Keratinocyte (primary cell): ENCODE data around the gene HOXC4. TPM values are rescaled to one million over a fixed set of nuclear protein-coding genes. Genes with fewer than 3 reads are reported as not detected.

Experiments used
- DNase-seq: peaks from one replicate; pipeline ENCODE4 v3.0.0-alpha.2; 2011; ENCODE audit warnings: low read depth, missing footprints, low spot score
- FAIRE-seq: peaks from 2 replicates; lab custom pipeline; 2011; peaks lifted over from hg19 to GRCh38; lab: Jason Lieb, UNC
- H2AFZ ChIP-seq: 2 replicates; pipeline ENCODE4 v1.6.0; 2012; ENCODE audit warnings: low read length, control low read depth, inconsistent platforms; ENCODE audit not compliant: control insufficient read depth
- H3K27ac ChIP-seq: 2 replicates; pipeline ENCODE4 v1.5.1; 2011; ENCODE audit warnings: low read length; ENCODE audit not compliant: control insufficient read depth, insufficient read depth
- H3K27me3 ChIP-seq: 3 replicates; pipeline ENCODE4 v1.6.0; 2011; ENCODE audit warnings: low read length; ENCODE audit not compliant: control insufficient read depth, insufficient read depth; ENCODE audit errors: extremely low read depth
- H3K36me3 ChIP-seq, 2 experiments: 2 replicates in 1 of 2; 3 replicates in 1 of 2; pipeline ENCODE4 v1.5.1; 2011; ENCODE audit warnings: low read length in 2 of 2, mild to moderate bottlenecking in 1 of 2; ENCODE audit not compliant: control insufficient read depth in 2 of 2, insufficient read depth in 2 of 2; ENCODE audit errors: extremely low read depth in 1 of 2
- H3K4me1 ChIP-seq: 3 replicates; pipeline ENCODE4 v1.5.1; 2011; ENCODE audit warnings: low read length; ENCODE audit not compliant: control insufficient read depth, insufficient read depth; ENCODE audit errors: extremely low read depth
- H3K4me2 ChIP-seq: 3 replicates; pipeline ENCODE4 v1.6.0; 2011; ENCODE audit warnings: low read depth, low read length; ENCODE audit not compliant: control insufficient read depth, insufficient read depth; ENCODE audit errors: extremely low read depth
- H3K4me3 ChIP-seq, 3 experiments: fragments of 200-600 bp in 1 of 3; sonication (generic) in 1 of 3; 2 replicates in 2 of 3; 3 replicates in 1 of 3; pipeline ENCODE4 v1.5.1; 2011 to 2016; ENCODE audit warnings: low read length in 3 of 3, mild to moderate bottlenecking in 3 of 3, control low read depth in 2 of 3, inconsistent platforms in 1 of 3, low read depth in 1 of 3, mixed read lengths in 1 of 3, mixed run types in 1 of 3, moderate library complexity in 1 of 3; ENCODE audit not compliant: control insufficient read depth in 2 of 3, insufficient read depth in 2 of 3; ENCODE audit errors: extremely low read depth in 1 of 3
- H3K79me2 ChIP-seq: 2 replicates; pipeline ENCODE4 v1.6.0; 2012; ENCODE audit warnings: low read length; ENCODE audit not compliant: control insufficient read depth, insufficient read depth
- H3K9ac ChIP-seq: 3 replicates; pipeline ENCODE4 v1.6.0; 2011; ENCODE audit warnings: low read length; ENCODE audit not compliant: control insufficient read depth, insufficient read depth; ENCODE audit errors: extremely low read depth
- H3K9me1 ChIP-seq: 3 replicates; pipeline ENCODE4 v1.6.0; 2011; ENCODE audit warnings: low read length; ENCODE audit not compliant: control insufficient read depth, insufficient read depth; ENCODE audit errors: extremely low read depth
- H3K9me3 ChIP-seq: 2 replicates; pipeline ENCODE4 v1.5.1; 2012; ENCODE audit warnings: low read depth, low read length; ENCODE audit not compliant: control insufficient read depth
- H4K20me1 ChIP-seq: 3 replicates; pipeline ENCODE4 v1.6.0; 2011; ENCODE audit warnings: low read length; ENCODE audit not compliant: control insufficient read depth, insufficient read depth; ENCODE audit errors: extremely low read depth
- EZH2 ChIP-seq: IDR thresholded peaks from one replicate; pipeline ENCODE4 v1.6.1; 2012; ENCODE audit warnings: inconsistent platforms, mild to moderate bottlenecking, low read length, moderate library complexity
- dilution Hi-C: fragments of 300-500 bp; cut with MboI; formaldehyde crosslinking; loops from one replicate; pipeline ENCODE4 v1.7.0; 2020; ENCODE audit warnings: low sequenced_read_pairs; ENCODE audit not compliant: extremely low pct_ligation_motif_present
- polyA minus RNA-seq, 3 experiments: library from RNA; depleted of rRNA, polyadenylated mRNA; stranded (reverse); fragments of >200 nt; gene quantifications; 1 replicate in 1 of 3; 2 replicates in 1 of 3; 3 replicates in 1 of 3; pipeline ENCODE4 v1.2.3, GENCODE V29; 2011
- polyA plus RNA-seq, 5 experiments: library from polyadenylated mRNA; depleted of rRNA in 3 of 5; stranded (reverse) in 3 of 5; stranded (forward) in 1 of 5; unstranded in 1 of 5; fragments of >200 nt; gene quantifications; 1 replicate in 1 of 5; 2 replicates in 3 of 5; 3 replicates in 1 of 5; pipeline versions ENCODE4 v1.2.1 to v1.2.3, GENCODE V29; 2011 to 2012; ENCODE audit warnings: missing spikeins in 2 of 5, low read depth in 1 of 5, low replicate concordance in 1 of 5
- TF ChIP-seq, protein P1 (sequence below), 3 experiments: IDR thresholded peaks in 1 of 3; conservative IDR thresholded peaks in 1 of 3; optimal IDR thresholded peaks in 1 of 3; 2 replicates in 2 of 3; 3 replicates in 1 of 3; pipeline versions ENCODE3 to v1.5.1; 2011; ENCODE audit warnings: low read length in 3 of 3, mild to moderate bottlenecking in 3 of 3, moderate library complexity in 2 of 3, control low read depth in 1 of 3, inconsistent platforms in 1 of 3; ENCODE audit not compliant: insufficient read depth in 2 of 3; ENCODE audit errors: extremely low read depth in 1 of 3

Gene HOXC4
- 0.81 to 1.8 TPM (median 1.8 TPM) in 3 replicates for polyA plus RNA-seq
- 0.19 TPM for polyA plus RNA-seq (2011; ENCODE audit: low read depth)
- 0.73 and 1.2 TPM in 2 replicates for polyA plus RNA-seq (2011; cell fraction: cytosol; rRNA removed)
- polyA plus RNA-seq (2011; cell fraction: nucleus; rRNA removed): 2.1 and 3.1 TPM in 2 replicates
- 1.1 and 2.3 TPM in 2 replicates for polyA plus RNA-seq (2012; ENCODE audit: low replicate concordance)
- polyA minus RNA-seq: 0.16 to 1.5 TPM in 2 of 3 replicates, not detected in the other
- not detected for polyA minus RNA-seq (2011; cell fraction: cytosol; rRNA and poly(A)+ RNA removed)
- 0.39 TPM in 1 of 2 replicates, not detected in the other for polyA minus RNA-seq (2011; cell fraction: nucleus; rRNA and poly(A)+ RNA removed)

DNA sequence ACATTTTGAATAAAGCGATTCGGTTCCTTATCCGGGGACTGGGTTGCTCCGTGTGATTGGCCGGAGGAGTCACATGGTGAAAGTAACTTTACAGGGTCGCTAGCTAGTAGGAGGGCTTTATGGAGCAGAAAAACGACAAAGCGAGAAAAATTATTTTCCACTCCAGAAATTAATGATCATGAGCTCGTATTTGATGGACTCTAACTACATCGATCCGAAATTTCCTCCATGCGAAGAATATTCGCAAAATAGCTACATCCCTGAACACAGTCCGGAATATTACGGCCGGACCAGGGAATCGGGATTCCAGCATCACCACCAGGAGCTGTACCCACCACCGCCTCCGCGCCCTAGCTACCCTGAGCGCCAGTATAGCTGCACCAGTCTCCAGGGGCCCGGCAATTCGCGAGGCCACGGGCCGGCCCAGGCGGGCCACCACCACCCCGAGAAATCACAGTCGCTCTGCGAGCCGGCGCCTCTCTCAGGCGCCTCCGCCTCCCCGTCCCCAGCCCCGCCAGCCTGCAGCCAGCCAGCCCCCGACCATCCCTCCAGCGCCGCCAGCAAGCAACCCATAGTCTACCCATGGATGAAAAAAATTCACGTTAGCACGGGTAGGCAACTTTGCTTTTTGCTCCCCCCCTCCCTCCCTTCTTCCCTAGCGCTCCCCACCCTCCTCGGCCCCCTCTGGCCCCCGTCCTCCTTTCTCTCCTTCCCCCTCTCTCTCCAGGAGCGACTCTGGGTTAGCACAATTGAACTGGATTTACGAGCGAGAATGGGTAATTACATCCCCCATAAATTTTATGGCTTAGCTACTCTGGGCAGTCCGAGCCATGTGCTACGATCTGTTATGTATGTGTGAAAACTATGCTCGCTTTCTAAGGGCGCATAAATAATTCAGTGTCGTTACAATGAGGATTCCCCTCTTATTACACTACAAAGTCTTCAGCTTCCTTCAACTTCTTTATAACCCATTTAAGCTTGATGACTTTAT lies at the start of gene HOXC4:
TSS of gene HOXC4 (plus strand) at position 85 of the 991 bp plus-strand sequence. CDS start at position 173, 88 bp downstream.
- no peak for FAIRE-seq

DNA sequence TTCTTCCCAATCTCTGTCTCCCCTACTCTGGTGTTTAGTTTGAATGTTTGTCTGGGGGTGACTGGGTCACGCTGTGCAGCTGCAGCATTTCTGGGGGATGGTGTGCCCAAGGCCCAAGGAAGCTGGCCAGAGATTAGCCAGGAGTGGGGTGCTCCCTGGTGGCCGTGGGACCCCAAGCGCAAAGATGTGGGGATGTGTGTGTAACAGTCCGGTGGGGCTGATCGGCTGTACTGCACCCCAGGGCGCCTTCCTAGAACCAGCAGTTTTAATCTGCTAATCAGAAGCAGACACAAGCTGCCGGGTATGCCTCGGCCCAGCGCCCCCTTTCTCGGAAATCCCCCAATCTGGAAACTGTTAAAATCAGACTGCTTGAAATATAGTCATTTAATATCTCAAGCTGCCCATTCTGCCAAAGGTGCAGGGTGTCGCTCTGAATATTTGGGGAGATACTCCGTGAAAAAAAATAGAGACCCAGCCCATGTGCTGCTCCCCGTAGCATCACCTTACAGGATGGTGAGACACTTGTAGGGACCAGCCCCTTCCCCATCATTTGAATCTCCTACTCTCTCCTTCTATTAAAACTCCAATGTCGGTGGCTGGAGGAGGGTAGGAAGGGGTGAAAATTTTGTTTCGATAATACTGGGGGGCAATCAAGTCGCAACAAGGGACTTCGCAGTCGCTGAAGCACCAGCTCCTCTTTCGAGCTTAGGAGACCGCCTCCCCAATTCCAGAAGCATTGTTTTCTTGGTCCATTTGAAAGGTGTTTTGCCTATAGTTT lies 49.4 kb upstream of the HOXC4 start:
- Histone ChIP-seq H3K9me1 (no peaks in the 10 kb centered on the region), H2AFZ (no peak overlapping the region), H3K4me3 (no peak overlapping the region), H3K4me2 (no peak overlapping the region), H3K4me1 (peaks cover 12% of the 10 kb centered on the region), H3K79me2 (peaks cover 45% of the 10 kb centered on the region), H3K36me3 (peaks cover 2 to 6% of the 10 kb centered on the region in 2 experiments), H3K27me3 (no peaks in the 10 kb centered on the region), H4K20me1 (no peaks in the 10 kb centered on the region), H3K27ac (no peak overlapping the region), H3K9ac (no peak overlapping the region), H3K9me3 (no peaks in the 10 kb centered on the region)
- TF ChIP-seq, protein P1, sequence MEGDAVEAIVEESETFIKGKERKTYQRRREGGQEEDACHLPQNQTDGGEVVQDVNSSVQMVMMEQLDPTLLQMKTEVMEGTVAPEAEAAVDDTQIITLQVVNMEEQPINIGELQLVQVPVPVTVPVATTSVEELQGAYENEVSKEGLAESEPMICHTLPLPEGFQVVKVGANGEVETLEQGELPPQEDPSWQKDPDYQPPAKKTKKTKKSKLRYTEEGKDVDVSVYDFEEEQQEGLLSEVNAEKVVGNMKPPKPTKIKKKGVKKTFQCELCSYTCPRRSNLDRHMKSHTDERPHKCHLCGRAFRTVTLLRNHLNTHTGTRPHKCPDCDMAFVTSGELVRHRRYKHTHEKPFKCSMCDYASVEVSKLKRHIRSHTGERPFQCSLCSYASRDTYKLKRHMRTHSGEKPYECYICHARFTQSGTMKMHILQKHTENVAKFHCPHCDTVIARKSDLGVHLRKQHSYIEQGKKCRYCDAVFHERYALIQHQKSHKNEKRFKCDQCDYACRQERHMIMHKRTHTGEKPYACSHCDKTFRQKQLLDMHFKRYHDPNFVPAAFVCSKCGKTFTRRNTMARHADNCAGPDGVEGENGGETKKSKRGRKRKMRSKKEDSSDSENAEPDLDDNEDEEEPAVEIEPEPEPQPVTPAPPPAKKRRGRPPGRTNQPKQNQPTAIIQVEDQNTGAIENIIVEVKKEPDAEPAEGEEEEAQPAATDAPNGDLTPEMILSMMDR (optimal IDR thresholded peaks at IDR 0.05 in 1 of 3, IDR thresholded peaks at IDR 0.05 in 1 of 3, conservative IDR thresholded peaks at IDR 0.05 in 1 of 3; ENCODE audit: extremely low read depth in 1 of 3, insufficient read depth in 2 of 3, low read length in 3 of 3): peak in 2 of 3 experiments; percentile 9 to 36
- no peak for TF ChIP-seq EZH2
- DNase-seq (no peak), FAIRE-seq (no peak)
- dilution Hi-C loops: no loop called here

More for the DNA sequence above, at the start of gene HOXC4:
- peak within 1 kb of the TSS; percentile 69 for H3K9ac ChIP-seq
- no peaks in the 10 kb centered on the region for H3K36me3 ChIP-seq
- no peaks in the 10 kb centered on the region for H3K79me2 ChIP-seq
- H3K4me3 ChIP-seq: peak within 1 kb of the TSS in 1 of 3 experiments; percentile 32
- peak within 1 kb of the TSS; percentile 47 for H3K27ac ChIP-seq
- no peak for TF ChIP-seq EZH2
- TF ChIP-seq, protein P1 (optimal IDR thresholded peaks at IDR 0.05 in 1 of 3, IDR thresholded peaks at IDR 0.05 in 1 of 3, conservative IDR thresholded peaks at IDR 0.05 in 1 of 3; ENCODE audit: extremely low read depth in 1 of 3, insufficient read depth in 2 of 3, low read length in 3 of 3): no peak
- peaks cover 25% of the 10 kb centered on the region for H3K4me1 ChIP-seq
- DNase-seq: no peak
- no peaks in the 10 kb centered on the region for H3K9me1 ChIP-seq
- no peaks in the 10 kb centered on the region for H3K9me3 ChIP-seq
- H3K27me3 ChIP-seq: no peaks in the 10 kb centered on the region
- H4K20me1 ChIP-seq: no peaks in the 10 kb centered on the region
- dilution Hi-C loops: no loop called here
- H2AFZ ChIP-seq: peak within 1 kb of the TSS; percentile 52
- peak within 1 kb of the TSS; percentile 68 for H3K4me2 ChIP-seq
